Thymus (tissue), 11 donors: ENCODE data around the gene TRPM4. TPM values are rescaled to one million over a fixed set of nuclear protein-coding genes. Genes with fewer than 3 reads are reported as not detected.
A peak's percentile ranks its signal among the peaks of the same experiment; 100 is the strongest.
"Not testable (repeated sequence)": the region's sequence is repeated elsewhere in the genome, so short reads cannot be mapped to it uniquely, and the experiment has no call there.

Experiments used
- DNase-seq, 9 donors: peaks; one replicate each; pipeline ENCODE4 v3.0.0-alpha.2; 2013; ENCODE audit warnings: low spot score in 9 of 9, low read depth in 6 of 9, missing footprints in 1 of 9
- H3K27ac ChIP-seq, 2 donors: one replicate each; pipeline ENCODE4 v1.5.1; 2013; ENCODE audit warnings: control low read depth in 1 of 2, low read depth in 1 of 2, low read length in 1 of 2, mild to moderate bottlenecking in 1 of 2, moderate library complexity in 1 of 2
- H3K27me3 ChIP-seq, 2 donors: one replicate each; pipeline ENCODE4 v1.5.1; 2013; ENCODE audit warnings: low read length in 1 of 2; ENCODE audit not compliant: control insufficient read depth in 2 of 2, insufficient read depth in 1 of 2
- H3K36me3 ChIP-seq, 2 donors: one replicate each; pipeline ENCODE4 v1.5.1; 2013; ENCODE audit warnings: low read length in 1 of 2, mild to moderate bottlenecking in 1 of 2, moderate library complexity in 1 of 2; ENCODE audit not compliant: control insufficient read depth in 2 of 2, insufficient read depth in 2 of 2
- H3K4me1 ChIP-seq, 2 donors: one replicate each; pipeline ENCODE4 v1.5.1; 2013; ENCODE audit warnings: low read length in 2 of 2; ENCODE audit not compliant: control insufficient read depth in 2 of 2, insufficient read depth in 2 of 2
- H3K4me3 ChIP-seq, 2 donors: one replicate each; pipeline ENCODE4 v1.5.1; 2013; ENCODE audit warnings: low read length in 2 of 2, control low read depth in 1 of 2, mild to moderate bottlenecking in 1 of 2
- H3K9me3 ChIP-seq, 2 donors: one replicate each; pipeline ENCODE4 v1.5.1; 2013; ENCODE audit warnings: low read length in 1 of 2, mild to moderate bottlenecking in 1 of 2; ENCODE audit not compliant: control insufficient read depth in 2 of 2, insufficient read depth in 1 of 2
- WGBS: extraction: QIAGEN DNeasy Blood & Tissue Kit; methylation state at CpG from one replicate; pipeline ENCODE4 v1.1.7; 2013; 5-methylcytosine and 5-hydroxymethylcytosine counted together
- polyA plus RNA-seq: library from polyadenylated mRNA; stranded (reverse); fragments of 200-250 nt; gene quantifications from one replicate; pipeline ENCODE4 v1.2.3, GENCODE V29; 2013
- total RNA-seq: library from RNA; stranded (reverse); fragments of 120-200 nt; gene quantifications from one replicate; pipeline ENCODE4 v1.2.4, GENCODE V29; 2013
- donor health status: healthy.

Gene TRPM4
- total and polyA plus RNA-seq, 2 donors = 3.7 to 7.6 TPM

DNA sequence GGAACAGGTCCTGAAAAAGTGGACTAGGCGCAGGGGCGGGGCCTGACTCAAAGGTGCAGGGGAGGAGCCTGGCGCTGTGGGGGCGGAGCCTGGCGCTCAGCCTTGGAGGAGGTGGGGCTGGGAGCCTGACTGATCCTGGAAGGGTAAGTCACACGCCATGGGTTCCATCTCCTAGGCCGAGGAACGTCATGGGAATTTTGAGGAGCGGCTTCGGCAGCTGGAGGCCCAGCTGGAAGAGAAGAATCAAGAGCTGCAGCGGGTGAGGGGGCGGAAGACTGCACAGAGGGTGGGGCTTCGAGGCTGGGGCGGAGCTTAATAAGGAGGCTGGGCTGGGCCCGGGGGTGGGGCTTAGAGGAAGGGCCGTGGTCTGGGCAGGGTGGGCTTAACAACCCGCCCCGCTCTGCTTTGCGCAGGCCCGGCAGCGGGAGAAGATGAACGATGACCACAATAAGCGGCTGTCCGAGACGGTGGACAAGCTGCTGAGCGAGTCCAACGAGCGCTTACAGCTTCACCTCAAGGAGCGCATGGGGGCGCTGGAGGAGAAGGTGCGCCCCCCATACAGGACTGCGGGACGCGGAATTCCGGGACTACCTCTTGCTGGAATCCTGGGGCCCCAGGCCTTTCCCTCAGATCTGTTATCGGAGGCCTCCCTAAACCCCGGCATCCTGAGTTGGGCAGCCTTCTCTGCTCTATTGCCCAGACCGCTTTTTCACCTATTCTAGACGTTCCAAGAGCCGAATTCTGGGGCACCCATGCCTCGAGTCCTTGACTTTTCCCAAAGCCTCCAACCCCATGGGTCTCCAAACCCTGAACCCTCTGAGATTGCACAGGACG is 23.8 kb upstream of the TRPM4 start:
- Histone ChIP-seq H3K4me1 (peaks cover 5 to 11% of the 10 kb centered on the region in 2 donors), H3K36me3 (no peaks in the 10 kb centered on the region), H3K4me3 (peak overlapping the region; percentile 9 to 42), H3K9me3 (peaks cover 1 to 6% of the 10 kb centered on the region in 2 donors), H3K27me3 (peaks cover 8 to 42% of the 10 kb centered on the region in 2 donors), H3K27ac (peak overlapping the region; percentile 42 to 51)
- 23% methylated on average over 42 of the region's 42 CpGs for WGBS
- DNase-seq = peak in 1 of 9 donors; percentile 30

DNA sequence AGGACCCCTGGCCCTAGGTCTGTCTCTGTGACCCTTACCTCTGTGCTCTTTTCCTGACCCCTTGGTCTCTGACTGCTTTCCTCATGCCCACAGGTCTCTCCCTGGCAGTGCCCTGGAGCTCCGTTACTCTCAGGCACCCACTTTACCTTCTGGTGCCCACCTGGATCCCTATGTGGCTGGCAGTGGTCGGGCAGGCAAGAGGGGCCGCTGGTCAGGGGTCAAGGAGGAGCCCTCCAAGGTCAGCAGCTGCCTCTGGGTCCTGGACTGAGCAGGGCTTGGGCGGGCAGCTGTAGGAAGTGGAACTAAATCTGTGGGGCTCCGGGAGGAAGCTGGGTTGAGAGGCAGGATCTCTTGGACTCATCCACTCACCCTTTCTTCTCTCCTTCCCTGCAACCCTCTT is 21.9 kb upstream of the TRPM4 start:
- Histone ChIP-seq H3K9me3 (peaks cover 1 to 9% of the 10 kb centered on the region in 2 donors), H3K4me1 (peaks cover 4 to 9% of the 10 kb centered on the region in 2 donors), H3K4me3 (no peak overlapping the region), H3K36me3 (no peaks in the 10 kb centered on the region), H3K27me3 (peaks cover 8 to 29% of the 10 kb centered on the region in 2 donors), H3K27ac (no peak overlapping the region)
- 96% methylated on average over 5 of the region's 5 CpGs for WGBS
- no peak for DNase-seq

DNA sequence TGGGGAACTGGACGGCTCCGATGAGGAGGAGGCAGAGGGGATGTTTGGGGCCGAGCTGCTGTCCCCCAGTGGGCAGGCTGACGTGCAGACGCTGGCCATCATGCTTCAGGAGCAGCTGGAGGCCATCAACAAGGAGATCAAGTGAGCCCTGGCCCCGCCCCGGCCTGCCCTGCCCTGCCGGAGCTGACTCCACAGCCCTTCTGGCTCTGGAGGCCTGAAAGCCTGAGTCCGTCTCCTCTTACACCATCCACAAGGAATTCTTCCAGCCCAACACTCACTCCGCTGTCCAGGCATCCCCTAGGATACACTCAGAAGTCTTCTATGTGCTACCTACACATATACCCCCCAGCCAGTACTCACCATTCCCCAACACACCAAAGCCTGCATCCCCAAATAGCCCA is 20.8 kb upstream of the TRPM4 start:
- Histone ChIP-seq H3K9me3 (peaks cover 1 to 9% of the 10 kb centered on the region in 2 donors), H3K4me1 (peaks cover 4 to 9% of the 10 kb centered on the region in 2 donors), H3K27me3 (peaks cover 8 to 35% of the 10 kb centered on the region in 2 donors), H3K27ac (no peak overlapping the region), H3K36me3 (no peaks in the 10 kb centered on the region), H3K4me3 (no peak overlapping the region)
- no peak for DNase-seq
- 96% methylated on average over 10 of the region's 10 CpGs for WGBS

DNA sequence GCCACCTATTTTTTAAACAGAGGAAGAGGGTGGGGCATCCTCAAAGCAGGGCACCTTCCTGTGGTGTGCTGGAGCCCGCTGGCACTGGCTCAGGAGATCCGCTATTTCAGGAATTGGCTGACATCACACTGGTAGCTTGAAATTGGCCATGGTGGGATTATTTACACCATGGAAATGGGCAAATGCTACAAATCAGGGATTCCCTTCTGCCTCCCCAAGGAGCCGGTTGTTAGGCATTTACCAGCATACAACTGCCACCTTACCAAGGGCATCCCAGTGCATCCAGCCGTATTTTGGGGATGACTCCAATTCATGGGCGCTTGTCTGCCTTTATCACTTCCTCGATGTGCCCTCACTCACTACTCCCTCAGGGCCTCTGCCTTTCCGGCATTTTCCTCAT is 16.6 kb upstream of the TRPM4 start:
- peaks cover 2 to 40% of the 10 kb centered on the region in 2 donors for H3K27me3 ChIP-seq
- H3K9me3 ChIP-seq = peaks cover 0 to 3% of the 10 kb centered on the region in 2 donors
- peaks cover 0 to 9% of the 10 kb centered on the region in 2 donors for H3K4me1 ChIP-seq
- H3K36me3 ChIP-seq = no peaks in the 10 kb centered on the region
- no peak overlapping the region for H3K27ac ChIP-seq
- 87% methylated on average over 7 of the region's 7 CpGs for WGBS
- no peak for DNase-seq
- no peak overlapping the region for H3K4me3 ChIP-seq

DNA sequence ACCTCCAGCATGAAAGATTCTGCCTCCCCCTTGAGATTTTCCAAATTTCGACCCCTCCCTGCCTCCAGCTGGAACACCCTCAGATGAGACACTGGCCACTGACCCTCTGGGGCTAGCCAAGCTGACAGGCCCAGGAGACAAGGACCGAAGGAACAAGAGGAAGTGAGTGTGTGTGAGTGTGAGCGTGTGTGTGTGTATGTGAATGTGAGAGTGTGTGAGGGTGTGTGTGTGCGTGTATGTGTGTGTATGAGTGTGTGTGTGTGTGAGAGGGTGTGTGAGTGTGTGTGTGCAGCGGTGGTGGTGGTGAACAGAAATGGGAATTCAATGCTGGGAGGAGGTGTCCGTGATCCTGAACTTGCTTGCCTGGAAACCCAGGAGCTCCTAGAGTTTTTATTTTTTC is 16.2 kb upstream of the TRPM4 start:
- no peak overlapping the region for H3K4me3 ChIP-seq
- peaks cover 0 to 3% of the 10 kb centered on the region in 2 donors for H3K9me3 ChIP-seq
- WGBS = 87% methylated on average over 6 of the region's 6 CpGs
- peaks cover 0 to 9% of the 10 kb centered on the region in 2 donors for H3K4me1 ChIP-seq
- DNase-seq = no peak
- no peaks in the 10 kb centered on the region for H3K36me3 ChIP-seq
- H3K27me3 ChIP-seq = peaks cover 2 to 44% of the 10 kb centered on the region in 2 donors
- no peak overlapping the region for H3K27ac ChIP-seq

DNA sequence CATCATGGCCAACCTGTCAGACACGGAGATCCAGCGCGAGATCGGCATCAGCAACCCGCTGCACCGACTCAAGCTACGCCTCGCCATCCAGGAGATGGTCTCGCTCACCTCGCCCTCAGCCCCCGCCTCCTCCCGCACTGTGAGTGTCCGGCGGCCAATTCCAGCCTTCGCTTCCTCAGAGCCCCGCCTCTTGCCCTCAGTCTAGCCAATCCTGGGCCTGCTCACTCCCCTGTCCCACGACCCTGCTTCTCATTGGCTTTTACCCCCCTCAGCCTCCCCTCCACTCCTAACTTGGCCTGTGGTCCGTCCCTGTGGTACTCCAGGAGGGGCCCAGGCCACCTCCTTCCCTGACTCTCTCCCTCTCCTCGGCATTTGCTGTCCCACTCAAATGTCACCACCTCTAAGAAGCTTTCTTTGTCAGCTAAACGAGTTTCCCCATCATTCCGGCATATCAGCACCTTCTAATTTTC is 14.7 kb upstream of the TRPM4 start:
- peak in 2 of 9 donors; percentile 44 to 58 for DNase-seq
- peak overlapping the region in 1 of 2 donors; percentile 0 for H3K4me3 ChIP-seq
- whole genome bisulfite sequencing = 6% methylated on average over 21 of the region's 21 CpGs
- no peaks in the 10 kb centered on the region for H3K36me3 ChIP-seq
- peaks cover 0 to 3% of the 10 kb centered on the region in 2 donors for H3K9me3 ChIP-seq
- peaks cover 7 to 59% of the 10 kb centered on the region in 2 donors for H3K27me3 ChIP-seq
- H3K27ac ChIP-seq = no peak overlapping the region
- H3K4me1 ChIP-seq = peaks cover 0 to 9% of the 10 kb centered on the region in 2 donors

DNA sequence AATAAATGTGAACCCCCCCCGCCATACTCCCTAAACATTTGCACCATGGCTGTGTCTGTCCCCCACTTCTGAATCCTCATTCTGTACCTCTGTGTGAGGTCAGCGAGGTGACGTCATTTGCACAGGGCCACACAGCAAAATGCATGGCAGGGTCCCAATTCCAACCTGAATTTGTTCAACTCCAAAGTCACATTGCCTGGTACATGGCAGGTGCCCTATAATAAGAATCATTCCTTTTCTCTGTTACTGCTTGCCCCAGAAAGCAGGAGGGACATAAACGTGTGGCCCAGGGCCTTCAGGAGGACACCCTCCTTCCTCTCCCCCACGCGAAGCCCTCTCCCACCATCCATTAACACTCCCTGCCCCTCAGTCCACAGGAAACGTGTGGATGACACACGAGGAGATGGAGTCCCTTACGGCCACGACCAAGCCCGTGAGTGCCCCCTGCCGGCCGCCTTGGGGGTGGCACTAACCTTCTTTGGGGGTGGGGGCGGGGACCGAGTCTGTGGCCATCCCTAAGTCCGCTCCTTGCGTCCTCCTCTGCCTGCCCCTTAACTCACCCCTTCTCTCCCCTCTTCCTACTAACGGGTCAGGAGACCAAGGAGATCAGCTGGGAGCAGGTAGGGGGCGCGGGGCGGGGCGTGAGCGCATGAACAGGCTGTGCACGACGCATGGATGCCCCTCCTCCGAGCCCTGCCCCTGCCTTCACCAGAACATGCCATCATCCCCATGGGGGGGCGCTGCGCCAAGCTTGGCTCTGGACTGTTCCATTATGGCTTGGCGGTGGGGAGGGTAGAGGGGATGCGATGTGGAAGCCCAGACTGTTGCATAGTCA is 11.8 kb upstream of the TRPM4 start:
- Histone ChIP-seq H3K9me3 (peaks cover 0 to 5% of the 10 kb centered on the region in 2 donors), H3K4me3 (no peak overlapping the region), H3K27me3 (peaks cover 26 to 85% of the 10 kb centered on the region in 2 donors), H3K4me1 (peaks cover 2 to 31% of the 10 kb centered on the region in 2 donors), H3K36me3 (no peaks in the 10 kb centered on the region), H3K27ac (no peak overlapping the region)
- WGBS = 9% methylated on average over 30 of the region's 30 CpGs
- peak in 5 of 9 donors; percentile 40 to 68 (median 55) for DNase-seq

DNA sequence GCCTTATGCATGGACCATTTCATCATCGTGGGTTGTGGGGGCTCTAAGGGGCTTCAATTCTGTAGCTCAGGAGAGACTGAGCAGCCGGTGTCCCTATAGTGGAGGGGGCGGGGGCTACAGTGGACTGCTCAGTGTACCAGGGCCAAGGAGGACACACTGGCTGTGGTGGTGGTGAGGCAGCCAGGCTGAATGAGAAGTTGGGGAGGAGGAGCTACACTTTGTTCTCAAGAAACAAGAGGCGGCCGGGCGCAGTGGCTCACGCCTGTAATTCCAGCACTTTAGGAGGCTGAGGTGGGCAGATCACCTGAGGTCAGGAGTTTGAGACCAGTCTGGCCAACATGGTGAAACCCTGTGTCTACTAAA is 11.2 kb upstream of the TRPM4 start:
- not testable (repeated sequence) for H3K9me3 ChIP-seq, H3K36me3 ChIP-seq, H3K4me3 ChIP-seq, DNase-seq, H3K27ac ChIP-seq
- peaks cover 2 to 32% of the 10 kb centered on the region in 2 donors for H3K4me1 ChIP-seq
- WGBS = 63% methylated on average over 7 of the region's 7 CpGs
- H3K27me3 ChIP-seq = peaks cover 32 to 86% of the 10 kb centered on the region in 2 donors
